HG02763 (cell line): ENCODE results near the gene CRISP1.
"Not testable (repeated sequence)": the region's sequence is repeated elsewhere in the genome, so short reads cannot be mapped to it uniquely, and the experiment has no call there.

Source experiments
- ATAC-seq: cut with Tn5 transposase; IDR thresholded peaks from one replicate; pipeline ENCODE4 v1.9.1; 2021; ENCODE audit warnings: mild to moderate bottlenecking, moderate library complexity; ENCODE audit not compliant: unreplicated experiment

The CRISP1 gene, protein sequence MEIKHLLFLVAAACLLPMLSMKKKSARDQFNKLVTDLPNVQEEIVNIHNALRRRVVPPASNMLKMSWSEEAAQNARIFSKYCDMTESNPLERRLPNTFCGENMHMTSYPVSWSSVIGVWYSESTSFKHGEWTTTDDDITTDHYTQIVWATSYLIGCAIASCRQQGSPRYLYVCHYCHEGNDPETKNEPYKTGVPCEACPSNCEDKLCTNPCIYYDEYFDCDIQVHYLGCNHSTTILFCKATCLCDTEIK

DNA sequence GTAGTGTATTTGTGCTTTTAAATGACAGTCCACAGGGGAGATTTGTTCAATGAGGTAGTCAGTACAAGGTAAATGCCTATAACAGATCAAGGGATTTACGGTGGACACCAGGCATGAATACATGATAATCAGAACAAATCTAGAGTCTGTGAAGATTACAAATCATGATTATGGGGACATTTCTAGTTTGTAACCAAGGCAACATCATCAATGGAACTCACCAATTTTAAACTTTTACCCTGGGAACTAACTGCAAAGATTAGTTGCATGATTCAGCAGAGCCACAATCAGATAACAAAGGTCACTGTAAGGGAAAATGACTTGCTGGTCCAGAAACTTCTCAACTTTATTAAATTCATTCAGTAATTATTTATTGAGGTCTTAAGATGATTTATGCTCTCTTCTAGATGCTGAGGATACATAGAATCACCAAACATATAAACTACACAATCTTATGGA is at the start of gene CRISP1:
Gene CRISP1 (minus strand): TSS at position 51 of the 459 bp plus-strand sequence. CDS start 9,135 bp downstream, outside the sequence.
- ATAC-seq: no peak

DNA sequence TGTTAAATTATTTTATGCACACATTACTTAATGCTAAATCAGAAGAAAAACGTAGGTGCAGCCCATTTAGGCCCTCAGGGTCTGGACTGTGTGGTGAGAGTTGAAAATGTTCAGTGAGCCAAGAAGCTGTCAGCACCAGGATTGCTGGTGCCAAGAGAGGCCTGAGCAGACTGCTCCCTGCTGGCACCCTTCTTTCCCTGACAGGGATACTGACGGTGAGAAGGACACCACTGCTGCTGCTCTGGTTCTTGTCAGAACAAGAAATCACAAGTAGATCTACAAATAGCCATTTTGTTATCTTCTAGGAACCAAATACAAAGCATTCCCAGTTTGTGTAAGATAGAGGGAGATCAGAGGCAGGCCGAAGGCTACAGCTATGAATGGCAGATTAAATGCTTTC is 48.7 kb upstream of the CRISP1 start:
- ATAC-seq: no peak

DNA sequence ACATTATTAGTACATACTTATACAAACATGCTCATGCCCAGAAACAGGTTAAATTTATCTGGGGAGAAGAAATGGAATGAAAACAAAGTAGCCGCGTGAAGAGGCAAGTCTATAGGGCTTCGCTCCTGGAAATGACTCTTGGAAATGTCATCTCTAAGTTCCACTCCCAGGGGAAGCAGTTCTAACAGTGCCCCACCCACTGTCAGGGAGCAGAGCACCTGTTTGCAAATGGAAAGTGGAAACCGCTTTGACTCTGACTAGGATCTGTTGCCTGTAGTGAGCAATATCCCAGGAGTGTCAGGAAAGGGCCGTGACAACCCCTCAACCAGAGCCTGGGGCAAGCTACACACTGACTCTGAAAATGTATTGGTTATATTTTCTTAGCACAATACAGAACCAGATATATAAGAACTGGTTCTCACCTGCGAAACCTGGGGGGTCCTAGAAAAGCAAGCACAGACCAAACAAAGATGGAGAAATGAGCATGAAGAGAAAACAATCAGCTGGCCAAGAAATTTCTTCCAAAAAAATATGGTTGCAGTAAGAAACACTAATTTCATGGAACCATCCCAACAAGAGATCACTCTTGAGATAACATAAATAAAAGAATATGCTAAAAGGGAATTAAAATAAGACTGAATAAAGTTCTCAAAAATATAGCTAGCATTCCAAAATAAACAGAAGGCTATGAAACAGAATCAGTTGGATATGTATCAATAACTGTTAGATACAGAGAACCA is 47.5 kb upstream of the CRISP1 start:
- no peak for ATAC-seq

DNA sequence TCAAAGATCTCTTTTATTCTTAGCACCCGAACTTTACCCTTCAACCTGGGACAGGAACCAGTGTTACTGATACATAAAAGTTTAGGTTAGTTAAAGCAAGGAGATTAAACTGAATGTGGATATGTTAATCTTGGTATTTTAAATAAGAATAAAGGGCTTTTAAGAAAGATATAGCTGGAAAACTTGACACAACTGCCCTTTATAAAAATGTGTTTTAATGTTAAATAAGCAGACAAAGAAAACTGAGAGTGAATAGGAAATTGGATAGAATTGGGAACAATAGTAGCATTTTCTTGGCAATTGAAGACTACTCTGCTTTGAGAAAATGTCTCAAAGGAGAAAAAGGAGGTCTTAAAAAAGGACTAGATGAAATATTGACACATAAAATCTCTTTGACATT is 45.9 kb upstream of the CRISP1 start:
- no peak for ATAC-seq

DNA sequence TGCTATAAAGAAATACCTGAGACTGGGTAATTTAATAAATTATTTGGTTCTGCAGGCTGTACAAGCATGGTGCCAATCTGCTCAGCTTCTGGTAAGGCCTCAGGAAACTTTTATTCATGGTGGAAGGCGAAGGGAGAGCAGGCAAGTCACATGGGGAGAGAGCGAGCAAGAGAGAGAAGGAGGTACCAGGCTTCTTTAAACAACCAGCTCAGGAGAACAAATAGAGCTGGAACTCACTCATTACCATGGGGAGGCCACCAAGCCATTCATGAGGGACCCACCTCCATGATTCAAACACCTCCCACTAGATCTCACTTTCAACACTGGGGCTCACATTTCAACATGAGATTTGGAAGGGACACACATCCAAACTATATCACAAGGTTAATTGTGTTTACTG is 44.9 kb upstream of the CRISP1 start:
- ATAC-seq: no peak

DNA sequence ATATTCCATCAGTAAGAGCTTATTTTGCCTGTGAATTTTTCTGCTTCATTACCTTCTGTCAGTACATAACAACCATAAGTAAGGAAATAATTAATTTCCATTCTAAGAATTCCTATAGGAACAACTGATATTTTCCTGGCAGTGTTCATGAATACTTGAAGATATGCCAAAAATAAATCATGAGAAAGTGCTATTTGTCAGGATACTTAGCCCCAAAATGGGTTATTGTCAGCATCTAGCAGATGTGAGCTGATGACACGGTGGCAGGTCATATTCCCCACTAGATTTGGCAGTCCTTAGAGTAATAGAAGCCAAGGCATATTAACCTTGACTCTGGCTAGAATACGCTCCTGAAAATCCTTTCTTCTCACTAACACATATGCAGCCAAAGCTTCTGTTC is 43.2 kb upstream of the CRISP1 start:
- no peak for ATAC-seq

DNA sequence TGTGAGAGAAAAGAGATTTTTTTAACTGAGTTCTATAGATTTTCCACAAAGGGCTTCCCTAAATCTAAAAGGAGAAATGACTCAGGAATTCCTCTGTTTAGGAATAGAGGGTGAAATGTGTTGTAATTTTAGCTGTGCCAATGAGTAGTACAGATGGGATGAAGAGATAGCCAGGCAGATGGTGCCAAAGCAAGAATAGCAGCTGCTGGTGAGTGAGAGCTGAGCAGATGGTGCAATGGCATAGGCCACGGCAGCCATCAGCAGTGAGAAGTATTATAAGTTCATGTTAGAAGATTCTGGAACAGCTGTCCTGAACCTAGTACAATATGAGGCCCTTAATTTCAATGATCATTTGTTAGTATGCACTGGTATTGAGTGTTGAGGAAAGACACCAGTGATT is 40.2 kb upstream of the CRISP1 start:
- ATAC-seq: no peak

DNA sequence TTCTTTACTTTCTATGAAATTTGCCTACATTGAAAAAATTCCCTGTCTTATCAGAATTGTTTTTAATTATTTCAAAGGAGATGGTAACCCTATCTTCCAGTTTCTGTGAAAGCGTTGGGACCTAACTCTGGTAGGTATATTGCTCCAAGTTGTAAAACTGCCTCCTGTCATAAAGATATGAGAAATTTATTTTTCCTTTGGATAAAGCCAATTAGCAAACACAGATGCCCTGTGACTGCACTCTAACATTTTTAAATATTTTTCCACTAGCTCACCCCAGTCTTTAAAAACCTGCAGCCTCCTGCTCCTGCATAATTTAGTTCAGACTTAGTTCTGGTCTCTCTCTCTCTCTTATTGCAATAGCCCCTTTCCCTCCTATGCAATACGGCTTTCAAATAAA is 39.0 kb upstream of the CRISP1 start:
- ATAC-seq: no peak

DNA sequence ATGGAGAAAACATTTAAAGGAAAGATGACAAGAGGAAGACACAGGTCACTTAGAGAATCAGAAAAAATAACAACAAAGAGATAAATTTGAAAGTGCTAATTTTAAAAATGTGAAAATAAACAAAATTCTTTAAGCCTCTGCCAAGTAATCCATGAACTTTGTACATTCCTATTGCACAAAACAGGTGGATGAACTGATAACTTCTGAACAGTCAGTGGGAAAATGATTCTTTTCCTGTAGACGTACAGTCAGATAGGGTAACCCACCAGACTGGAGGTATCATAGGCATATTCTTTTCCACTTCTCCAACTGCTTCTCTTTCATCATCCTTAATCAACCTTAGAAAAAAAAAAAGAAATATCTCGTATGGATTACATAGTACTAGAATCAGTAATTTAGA is 36.5 kb upstream of the CRISP1 start:
- no peak for ATAC-seq

DNA sequence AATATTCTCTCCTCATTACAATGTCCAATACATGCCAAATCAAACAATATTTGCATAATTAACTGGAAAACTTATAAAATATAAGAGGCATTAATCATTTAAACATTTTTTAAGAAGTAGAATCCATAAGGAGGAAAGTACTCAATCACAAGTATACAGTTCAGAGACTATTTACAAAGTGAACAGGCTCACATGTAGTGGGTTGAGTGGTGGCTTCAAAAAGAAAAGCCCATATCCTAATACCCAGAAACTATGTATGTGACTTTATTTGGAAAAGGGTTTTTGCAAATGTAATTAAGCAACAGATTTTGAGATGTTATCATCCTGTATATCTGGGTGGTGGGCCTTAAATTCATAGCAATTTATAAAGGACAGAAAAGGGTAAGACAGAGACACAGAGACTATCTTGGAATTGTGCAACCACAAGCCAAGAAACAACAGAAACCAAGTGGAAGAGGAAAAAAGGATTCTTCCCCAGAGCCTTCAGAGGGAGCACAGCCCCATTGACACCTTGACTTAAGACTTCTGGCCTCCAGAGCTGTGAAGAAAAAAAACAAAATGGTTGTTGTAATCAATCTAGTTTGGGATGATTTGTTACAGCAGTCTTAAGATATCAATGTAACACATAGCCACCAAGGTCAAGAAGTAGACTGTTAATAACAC is 32.7 kb upstream of the CRISP1 start:
- no peak for ATAC-seq

DNA sequence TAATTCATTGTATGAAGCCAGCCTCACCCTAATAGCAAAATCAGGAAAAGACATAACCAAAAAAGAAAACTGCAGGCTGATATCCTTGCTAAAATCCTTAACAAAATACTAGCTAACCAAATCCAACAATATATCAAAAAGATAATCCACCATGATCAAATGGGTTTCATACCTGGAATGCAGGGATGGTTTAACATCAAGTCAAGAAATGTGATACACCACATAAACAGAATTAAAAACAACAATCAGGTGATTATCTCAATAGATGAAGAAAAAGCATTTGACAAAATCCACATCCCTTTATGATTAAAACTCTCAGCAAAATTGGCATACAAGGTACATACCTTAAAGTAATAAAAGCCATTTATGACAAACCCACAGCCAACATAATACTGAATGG is 29.2 kb upstream of the CRISP1 start:
- not testable (repeated sequence) for ATAC-seq

DNA sequence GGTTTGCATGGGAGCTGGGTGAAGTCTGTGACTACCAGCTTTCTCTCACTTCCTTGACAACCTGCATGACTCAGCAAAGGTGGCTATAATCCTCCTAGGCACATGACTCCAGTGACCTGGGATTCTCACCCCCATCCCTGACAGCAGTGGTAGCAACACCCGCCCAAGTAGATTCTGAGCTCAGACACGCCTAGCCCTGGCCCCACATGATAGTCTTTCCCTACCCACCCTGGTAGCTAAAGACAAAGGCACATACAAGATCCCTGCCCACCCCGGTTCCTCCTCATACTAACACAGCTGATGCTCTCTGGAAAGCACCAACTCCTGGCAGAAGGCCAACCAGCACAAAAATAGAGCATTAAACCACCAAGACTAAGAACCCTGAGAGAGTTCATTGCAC is 25.9 kb upstream of the CRISP1 start:
- no peak for ATAC-seq

DNA sequence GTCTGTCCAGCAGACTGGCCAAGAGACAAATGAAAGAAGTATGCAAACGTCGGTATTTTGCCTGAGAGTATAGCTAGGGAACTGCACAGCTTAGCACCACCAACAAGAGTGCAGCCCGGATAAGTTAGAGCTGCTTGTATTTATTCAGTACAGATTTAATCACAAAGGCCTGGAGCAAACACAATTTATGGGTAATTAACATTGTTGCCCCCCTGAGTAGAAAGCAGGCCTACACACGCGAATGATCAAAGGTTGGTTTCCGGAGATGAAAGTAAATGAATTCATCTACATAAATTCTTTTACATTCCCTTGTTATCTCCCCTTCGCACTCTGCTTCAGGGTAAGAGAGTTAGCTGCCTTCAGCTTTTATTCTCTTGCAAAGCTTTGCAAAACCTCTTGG is 24.7 kb upstream of the CRISP1 start:
- no peak for ATAC-seq

DNA sequence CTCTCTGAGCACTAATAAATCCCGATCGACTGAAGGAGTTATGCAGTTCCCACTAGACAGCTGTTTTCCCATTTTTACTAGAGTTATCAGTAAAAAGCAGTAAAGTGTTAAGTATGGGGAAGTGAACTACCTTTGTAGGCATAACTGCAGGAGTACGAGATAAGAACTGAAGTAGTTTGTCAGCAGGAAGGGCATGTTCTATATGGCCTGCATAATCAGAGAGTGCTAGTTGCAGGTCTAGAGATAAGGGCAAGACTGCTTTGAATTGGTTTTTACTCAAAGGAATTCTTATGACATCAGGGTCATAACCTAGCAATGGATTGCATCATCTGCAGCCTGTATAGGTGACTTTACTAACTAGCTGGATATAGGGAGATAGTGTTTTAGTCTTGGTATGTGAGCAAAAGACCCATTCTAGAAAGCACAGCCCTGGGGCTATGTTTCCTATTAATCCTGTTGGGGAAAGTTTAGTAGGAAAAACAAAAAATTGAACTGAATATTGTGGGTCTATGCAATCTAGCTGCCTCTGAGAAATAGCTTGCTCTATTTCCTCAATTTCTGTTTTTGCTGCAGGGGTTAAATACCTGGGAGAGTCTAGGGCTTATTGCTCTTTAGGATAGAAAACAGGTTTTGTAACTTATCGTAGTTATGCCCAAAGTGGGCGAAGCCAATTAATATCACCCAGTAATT is 22.6 kb upstream of the CRISP1 start:
- ATAC-seq: no peak

DNA sequence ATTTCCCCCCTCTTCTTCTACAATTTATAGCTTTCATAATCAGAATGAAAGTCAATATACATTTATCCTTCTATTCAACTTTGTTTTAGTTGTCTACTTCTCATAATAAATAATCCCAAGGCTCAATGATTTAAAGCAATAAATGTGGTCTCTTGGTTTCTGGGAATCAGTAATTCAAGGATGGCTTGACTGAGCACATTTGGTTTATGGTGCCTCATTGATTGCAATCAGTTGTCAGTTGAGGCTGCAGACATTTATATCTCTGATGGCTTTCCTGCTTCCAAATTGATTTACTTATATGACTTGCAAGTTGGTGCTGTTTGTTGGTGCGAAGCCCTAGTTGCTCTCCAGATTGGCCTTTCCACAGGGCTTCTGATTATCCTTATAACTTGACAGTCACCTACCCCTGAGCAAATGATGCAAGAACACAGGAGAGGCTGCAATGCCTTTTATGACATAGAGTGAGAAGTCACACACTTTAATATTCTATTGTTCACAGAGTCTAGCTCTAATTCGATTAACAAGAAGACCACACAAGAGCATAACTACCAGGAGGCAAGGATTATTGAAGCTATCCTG is 2.7 kb upstream of the CRISP1 start:
- ATAC-seq: no peak

DNA sequence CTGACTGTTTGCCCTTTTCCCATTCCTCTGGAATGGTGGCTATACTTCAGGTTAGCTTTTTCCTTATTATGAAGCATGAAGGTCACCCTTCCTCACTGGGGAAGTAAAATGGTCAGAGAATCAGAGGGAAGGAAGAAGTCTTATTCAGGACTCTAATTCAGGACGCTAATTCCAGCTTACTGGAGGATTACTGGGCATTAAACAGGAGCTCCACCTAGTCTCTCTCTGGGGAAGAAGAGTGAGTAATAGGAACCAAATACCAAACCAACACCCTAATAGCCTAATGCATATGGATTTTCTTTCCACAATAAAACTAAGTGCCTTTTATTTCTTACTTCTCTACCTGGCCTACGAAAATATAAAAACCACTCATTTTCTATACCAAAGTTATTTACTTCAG is 10.1 kb downstream of the CRISP1 start:
- ATAC-seq: no peak

DNA sequence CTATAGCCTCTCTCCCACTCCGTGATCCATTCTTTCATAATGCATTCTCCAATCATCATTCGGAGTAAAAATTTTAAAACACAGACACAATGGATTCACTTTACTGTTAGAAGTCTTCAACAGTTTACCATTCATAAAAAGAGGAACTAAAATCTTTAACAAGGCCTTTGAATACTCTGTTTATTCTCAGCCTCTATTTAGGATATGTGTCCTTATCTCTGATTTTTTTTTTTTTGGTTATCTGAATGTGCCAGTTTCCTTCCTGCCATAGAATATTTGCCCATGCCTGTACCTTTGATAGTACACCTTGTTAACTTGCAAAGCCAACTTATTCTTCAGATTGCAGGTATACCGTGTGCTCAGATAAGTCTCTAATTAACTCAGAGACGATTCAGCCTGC is 11.1 kb downstream of the CRISP1 start:
- ATAC-seq: no peak

DNA sequence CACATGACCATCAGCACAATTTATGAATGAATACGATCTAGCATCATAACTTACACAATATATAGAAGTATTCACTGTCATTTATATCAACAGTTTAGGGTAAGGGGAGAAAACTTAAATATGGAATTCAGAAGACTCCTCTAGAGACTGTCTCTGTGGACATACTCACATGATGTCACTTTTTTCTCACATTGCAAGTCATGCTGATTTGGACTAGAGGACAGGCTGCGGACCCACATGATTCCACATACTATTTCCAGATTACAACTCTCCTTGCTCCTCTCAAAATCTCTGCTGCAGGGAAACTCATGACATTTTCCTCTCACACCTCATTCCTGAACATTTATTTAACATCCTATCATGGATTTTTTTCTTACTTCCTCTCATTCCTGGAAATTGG is 13.4 kb downstream of the CRISP1 start:
- ATAC-seq: no peak

DNA sequence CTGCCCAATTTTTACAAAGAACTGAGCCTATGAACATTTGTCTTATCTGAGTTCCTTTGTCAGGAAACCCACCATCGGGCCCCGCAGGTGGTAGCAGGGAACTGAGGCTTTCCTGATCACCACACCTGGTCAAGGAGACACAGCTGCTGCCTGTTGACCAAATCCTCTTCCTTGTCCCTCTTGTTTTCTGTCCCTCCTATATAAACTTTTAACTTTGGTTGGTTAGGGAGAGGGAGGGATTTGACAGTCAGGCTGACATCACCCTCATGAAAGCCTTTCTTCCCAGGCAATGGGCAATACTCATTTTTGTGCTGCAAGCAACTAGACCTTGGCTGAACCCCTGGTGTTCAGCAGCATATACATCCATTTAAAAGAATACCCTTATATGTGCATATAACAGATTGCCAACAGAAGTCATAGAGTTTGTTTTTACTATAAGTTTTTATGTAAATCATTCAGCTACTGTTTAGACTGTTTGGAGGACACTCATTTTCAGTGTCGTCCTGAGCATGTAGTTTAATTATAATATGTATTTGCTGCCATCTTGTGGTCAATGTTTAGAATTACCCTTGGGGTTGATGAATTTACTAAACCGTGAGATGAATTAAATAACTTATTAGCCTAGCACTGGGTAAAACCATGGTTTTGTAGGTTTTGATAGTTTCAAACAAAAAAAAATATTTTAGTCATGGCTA is 17.0 kb downstream of the CRISP1 start:
- ATAC-seq: peak; percentile 87

DNA sequence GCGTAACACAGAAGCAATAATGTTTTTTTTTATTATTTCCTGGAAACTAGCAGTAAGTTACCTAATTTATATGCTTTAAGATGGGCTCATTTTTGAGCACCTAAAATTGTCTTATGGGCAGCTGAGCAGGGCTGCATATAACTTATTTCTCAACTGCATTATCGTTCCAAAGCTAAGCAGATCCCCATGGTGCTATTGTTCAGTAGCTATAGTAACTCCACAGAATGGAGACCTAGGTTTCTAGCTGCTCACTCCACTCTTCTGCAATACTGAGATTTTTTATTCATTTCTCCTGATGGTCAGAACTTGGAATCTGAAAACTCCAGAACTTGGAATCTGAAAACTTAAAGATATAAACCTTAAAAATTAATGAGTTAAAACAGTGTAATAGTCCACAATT is 18.7 kb downstream of the CRISP1 start:
- no peak for ATAC-seq

DNA sequence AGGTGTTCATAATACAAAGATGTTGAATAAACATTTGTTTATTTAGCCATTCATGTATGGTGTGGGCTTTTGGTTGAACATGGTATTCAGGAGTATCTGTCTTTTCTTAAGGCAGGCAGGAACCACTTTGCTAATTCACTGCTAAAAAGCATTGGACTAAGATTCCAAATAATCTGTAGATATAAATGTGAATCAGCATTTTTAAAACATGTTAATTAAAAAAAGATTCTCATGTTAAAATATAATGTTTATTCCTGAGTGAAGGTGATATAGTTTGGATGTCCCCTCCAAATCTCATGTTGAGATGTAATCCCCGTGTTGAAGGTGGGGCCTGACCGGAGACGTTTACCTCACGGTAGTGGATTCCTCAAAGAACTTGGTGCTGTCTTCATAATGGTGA is 19.3 kb downstream of the CRISP1 start:
- ATAC-seq: no peak
